PC-9 (cell line): ENCODE data around the gene SNX18.

Source experiments
- CTCF ChIP-seq: fragments of 200-600 bp; sonication (generic); conservative IDR thresholded peaks from 2 replicates; pipeline ENCODE4 v1.6.1; 2017; ENCODE audit warnings: mixed run types, antibody characterized with exemption, mild to moderate bottlenecking, moderate library complexity
- EZH2 ChIP-seq: fragments of 200-600 bp; sonication (generic); IDR thresholded peaks from 2 replicates; pipeline ENCODE4 v1.8.0; 2017; ENCODE audit warnings: antibody characterized with exemption, low read depth

GRCh38 chr5:54545796-54546195, 28.2 kb downstream of the SNX18 start:
- TF ChIP-seq CTCF (no peak), EZH2 (no peak)
